ENCODE results near the gene FOXL3.

Gene FOXL3

GRCh38 chr7:266851-267840, 22.8 kb upstream of the FOXL3 start:
- H3K9me3 Mint-ChIP-seq, result peaks cover 0 to 5% of the 10 kb centered on the region in 2 donors
- peaks cover 1 to 5% of the 10 kb centered on the region in 2 donors for H3K4me1 Mint-ChIP-seq (ENCODE audit: low read depth in 2 of 2)
- H3K4me3 Mint-ChIP-seq, result no peak overlapping the region
- H3K27me3 Mint-ChIP-seq, result no peaks in the 10 kb centered on the region
- H3K27ac Mint-ChIP-seq, result no peak overlapping the region
- H3K36me3 Mint-ChIP-seq (ENCODE audit: insufficient read depth), result peaks cover 15% of the 10 kb centered on the region
- ATAC-seq (replicated peaks), result no peak
- DNase-seq, result no peak

- H3K27ac Mint-ChIP-seq, result no peak overlapping the region
- ATAC-seq (replicated peaks) (no peak), DNase-seq (no peak)
- peaks cover 8% of the 10 kb centered on the region for H3K36me3 Mint-ChIP-seq (ENCODE audit: insufficient read depth)
- H3K27me3 Mint-ChIP-seq, result peaks cover 0 to 7% of the 10 kb centered on the region in 2 donors
- H3K4me1 Mint-ChIP-seq (ENCODE audit: low read depth in 2 of 2), result no peaks in the 10 kb centered on the region
- H3K4me3 Mint-ChIP-seq, result no peak overlapping the region
- peaks cover 2 to 13% of the 10 kb centered on the region in 2 donors for H3K9me3 Mint-ChIP-seq
These were observed 21.0 kb upstream of the FOXL3 start for GRCh38 chr7:268991-269390.

DNA sequence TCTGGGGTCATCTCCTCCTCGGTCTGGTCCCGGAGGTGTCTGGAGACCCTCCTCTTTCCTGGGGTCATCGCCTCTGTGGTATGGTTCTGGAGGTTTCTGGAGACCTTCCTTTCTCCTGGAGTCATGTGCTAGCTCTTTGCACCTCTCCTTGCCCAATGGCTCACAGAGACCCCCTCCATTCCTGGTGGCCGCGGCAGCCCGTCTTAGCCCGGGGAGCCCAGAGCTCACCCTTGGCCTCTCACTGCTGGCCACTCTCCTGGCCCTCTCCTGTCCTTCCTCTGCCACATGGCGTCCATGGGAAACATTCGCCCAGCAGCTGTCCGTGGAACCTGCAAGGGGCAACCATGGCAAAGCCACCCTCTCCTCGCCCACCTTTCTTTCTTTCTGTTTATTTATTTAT, 20.2 kb upstream of the FOXL3 start:
- H3K4me3 Mint-ChIP-seq, result no peak overlapping the region
- peaks cover 0 to 7% of the 10 kb centered on the region in 2 donors for H3K27me3 Mint-ChIP-seq
- no peak for DNase-seq
- H3K4me1 Mint-ChIP-seq (ENCODE audit: low read depth in 2 of 2), result no peaks in the 10 kb centered on the region
- H3K9me3 Mint-ChIP-seq, result peaks cover 2 to 13% of the 10 kb centered on the region in 2 donors
- H3K27ac Mint-ChIP-seq, result no peak overlapping the region
- H3K36me3 Mint-ChIP-seq (ENCODE audit: insufficient read depth), result peaks cover 3% of the 10 kb centered on the region
- ATAC-seq (replicated peaks), result no peak

- H3K27ac Mint-ChIP-seq, result no peak overlapping the region
- no peaks in the 10 kb centered on the region for H3K4me1 Mint-ChIP-seq (ENCODE audit: low read depth in 2 of 2)
- peaks cover 2 to 13% of the 10 kb centered on the region in 2 donors for H3K9me3 Mint-ChIP-seq
- no peaks in the 10 kb centered on the region for H3K36me3 Mint-ChIP-seq (ENCODE audit: insufficient read depth)
- no peak overlapping the region for H3K4me3 Mint-ChIP-seq
- H3K27me3 Mint-ChIP-seq, result peaks cover 0 to 14% of the 10 kb centered on the region in 2 donors
- no peak for ATAC-seq (replicated peaks)
- DNase-seq, result no peak
These were observed 19.5 kb upstream of the FOXL3 start for GRCh38 chr7:270351-270983.

DNA sequence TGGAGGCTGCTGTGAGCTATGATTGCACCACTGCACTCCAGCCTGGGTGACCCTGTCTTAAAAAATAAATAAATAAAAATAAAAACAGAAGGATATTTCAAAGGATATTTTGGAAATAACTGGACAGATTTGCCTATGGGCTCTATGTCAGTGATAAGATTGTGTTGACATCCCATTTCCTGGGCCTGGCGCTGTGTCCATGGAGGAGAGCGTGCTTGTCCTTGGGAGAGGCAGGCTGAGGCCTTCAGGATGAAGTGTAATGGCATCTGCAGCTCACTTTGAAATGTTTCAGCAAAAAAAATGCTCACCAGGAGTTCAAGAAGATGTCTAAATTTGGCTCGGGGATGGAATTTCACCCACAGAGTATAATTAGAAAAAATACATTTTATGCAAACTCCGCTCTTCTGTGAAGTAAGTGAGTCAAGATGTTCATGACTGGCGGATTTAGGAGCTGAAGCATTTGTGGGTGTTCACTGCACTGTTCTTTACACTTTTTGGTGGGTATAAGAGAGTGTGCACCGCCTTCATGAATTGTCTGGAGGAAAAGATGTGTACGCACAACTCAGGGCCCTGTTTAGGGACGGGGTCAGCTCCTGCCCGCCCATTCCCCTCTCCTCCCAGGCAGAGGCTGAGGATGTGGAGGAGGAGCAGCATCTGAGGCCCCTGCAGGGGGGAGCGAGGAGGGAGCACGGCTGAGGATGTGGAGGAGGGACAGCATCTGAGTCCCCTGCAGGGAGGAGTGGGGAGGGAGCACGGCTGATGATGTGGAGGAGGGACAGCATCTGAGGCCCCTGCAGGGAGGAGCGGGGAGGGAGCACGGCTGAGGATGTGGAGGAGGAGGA, 18.5 kb upstream of the FOXL3 start:
- no peak overlapping the region for H3K4me3 Mint-ChIP-seq
- DNase-seq, result no peak
- no peak overlapping the region for H3K27ac Mint-ChIP-seq
- no peaks in the 10 kb centered on the region for H3K36me3 Mint-ChIP-seq (ENCODE audit: insufficient read depth)
- peaks cover 0 to 19% of the 10 kb centered on the region in 2 donors for H3K27me3 Mint-ChIP-seq
- peaks cover 2 to 13% of the 10 kb centered on the region in 2 donors for H3K9me3 Mint-ChIP-seq
- H3K4me1 Mint-ChIP-seq (ENCODE audit: low read depth in 2 of 2), result no peaks in the 10 kb centered on the region
- no peak for ATAC-seq (replicated peaks)

DNA sequence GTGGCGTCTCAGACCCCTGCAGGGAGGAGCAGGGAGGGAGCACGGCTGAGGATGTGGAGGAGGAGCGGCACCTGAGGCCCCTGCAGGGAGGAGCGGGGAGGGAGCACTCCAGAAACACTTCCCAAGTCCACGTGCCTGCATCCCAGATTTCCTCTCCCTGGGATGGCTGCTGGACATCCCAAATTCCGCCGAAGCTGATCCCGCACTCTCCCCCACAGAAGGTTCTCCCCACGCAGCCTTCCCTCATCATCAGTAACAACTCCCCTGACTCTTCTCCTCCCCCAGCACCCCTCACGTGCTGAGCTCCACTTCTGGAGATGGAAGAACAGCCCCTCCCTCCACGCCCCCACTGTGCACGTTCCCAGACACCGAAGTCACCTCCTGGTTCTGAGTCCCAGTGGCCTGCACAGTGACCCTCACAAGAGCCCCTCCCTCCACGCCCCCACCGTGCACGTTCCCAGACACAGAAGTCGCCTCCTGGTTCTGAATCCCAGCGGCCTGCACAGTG, 17.8 kb upstream of the FOXL3 start:
- Mint-ChIP-seq H3K27me3 (peaks cover under 1 to 23% of the 10 kb centered on the region in 2 donors), H3K4me3 (no peak overlapping the region), H3K36me3 (ENCODE audit: insufficient read depth) (no peaks in the 10 kb centered on the region), H3K27ac (no peak overlapping the region), H3K4me1 (ENCODE audit: low read depth in 2 of 2) (no peaks in the 10 kb centered on the region), H3K9me3 (peaks cover 2 to 13% of the 10 kb centered on the region in 2 donors)
- no peak for ATAC-seq (replicated peaks)
- no peak for DNase-seq

- no peak overlapping the region for H3K27ac Mint-ChIP-seq
- H3K4me1 Mint-ChIP-seq (ENCODE audit: low read depth in 2 of 2), result no peaks in the 10 kb centered on the region
- peaks cover 4 to 27% of the 10 kb centered on the region in 2 donors for H3K27me3 Mint-ChIP-seq
- ATAC-seq (replicated peaks) (no peak), DNase-seq (no peak)
- peaks cover 2 to 13% of the 10 kb centered on the region in 2 donors for H3K9me3 Mint-ChIP-seq
- no peak overlapping the region for H3K4me3 Mint-ChIP-seq
- H3K36me3 Mint-ChIP-seq (ENCODE audit: insufficient read depth), result no peaks in the 10 kb centered on the region
These were observed 17.3 kb upstream of the FOXL3 start for GRCh38 chr7:272631-273030.

GRCh38 chr7:273327-273726, 16.6 kb upstream of the FOXL3 start:
- H3K27ac Mint-ChIP-seq, result no peak overlapping the region
- no peak overlapping the region for H3K4me3 Mint-ChIP-seq
- H3K9me3 Mint-ChIP-seq, result peaks cover 2 to 13% of the 10 kb centered on the region in 2 donors

DNA sequence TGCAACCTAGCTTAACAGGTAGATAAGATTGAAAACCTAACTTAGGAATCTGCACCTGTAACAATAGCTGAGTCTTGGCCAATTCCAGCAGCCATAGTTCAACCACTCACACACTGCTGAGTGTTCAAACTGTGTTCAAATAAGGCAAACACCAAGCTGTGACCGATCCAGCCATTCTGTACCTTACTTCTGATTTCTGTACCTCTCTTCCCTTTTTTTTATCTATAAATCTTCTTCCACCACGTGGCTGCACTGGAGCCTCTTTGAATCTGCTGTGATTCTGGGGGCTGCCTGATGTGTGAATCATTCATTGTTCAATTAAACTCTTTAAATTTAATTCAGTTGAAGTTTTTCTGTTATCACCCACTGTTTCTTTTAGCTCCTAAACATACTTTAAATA, 15.7 kb upstream of the FOXL3 start:
- peaks cover 10 to 36% of the 10 kb centered on the region in 2 donors for H3K27me3 Mint-ChIP-seq

More at GRCh38 chr7:273327-273726, 16.6 kb upstream of the FOXL3 start:
- Mint-ChIP-seq H3K27me3 (peaks cover 9 to 34% of the 10 kb centered on the region in 2 donors), H3K36me3 (ENCODE audit: insufficient read depth) (no peaks in the 10 kb centered on the region), H3K4me1 (ENCODE audit: low read depth in 2 of 2) (no peaks in the 10 kb centered on the region)
- ATAC-seq (replicated peaks), result no peak
- DNase-seq, result no peak

GRCh38 chr7:276230-276835, 13.6 kb upstream of the FOXL3 start:
- H3K4me3 Mint-ChIP-seq, result no peak overlapping the region
- no peak for ATAC-seq (replicated peaks)
- no peak overlapping the region for H3K27ac Mint-ChIP-seq
- no peaks in the 10 kb centered on the region for H3K36me3 Mint-ChIP-seq (ENCODE audit: insufficient read depth)
- H3K27me3 Mint-ChIP-seq, result peaks cover 29 to 53% of the 10 kb centered on the region in 2 donors
- no peak for DNase-seq
- H3K4me1 Mint-ChIP-seq (ENCODE audit: low read depth in 2 of 2), result no peaks in the 10 kb centered on the region
- peaks cover 2 to 13% of the 10 kb centered on the region in 2 donors for H3K9me3 Mint-ChIP-seq

More for the DNA sequence above, 15.7 kb upstream of the FOXL3 start:
- Mint-ChIP-seq H3K27ac (no peak overlapping the region), H3K9me3 (peaks cover 2 to 13% of the 10 kb centered on the region in 2 donors), H3K4me3 (no peak overlapping the region), H3K36me3 (ENCODE audit: insufficient read depth) (no peaks in the 10 kb centered on the region), H3K4me1 (ENCODE audit: low read depth in 2 of 2) (no peaks in the 10 kb centered on the region)
- DNase-seq, result no peak
- ATAC-seq (replicated peaks), result no peak

GRCh38 chr7:277228-277627, 12.7 kb upstream of the FOXL3 start:
- peaks cover 2 to 13% of the 10 kb centered on the region in 2 donors for H3K9me3 Mint-ChIP-seq
- no peaks in the 10 kb centered on the region for H3K4me1 Mint-ChIP-seq (ENCODE audit: low read depth in 2 of 2)
- no peak for ATAC-seq (replicated peaks)
- H3K27me3 Mint-ChIP-seq, result peaks cover 34 to 58% of the 10 kb centered on the region in 2 donors
- H3K4me3 Mint-ChIP-seq, result no peak overlapping the region
- no peak for DNase-seq
- H3K27ac Mint-ChIP-seq, result no peak overlapping the region
- H3K36me3 Mint-ChIP-seq (ENCODE audit: insufficient read depth), result no peaks in the 10 kb centered on the region

DNA sequence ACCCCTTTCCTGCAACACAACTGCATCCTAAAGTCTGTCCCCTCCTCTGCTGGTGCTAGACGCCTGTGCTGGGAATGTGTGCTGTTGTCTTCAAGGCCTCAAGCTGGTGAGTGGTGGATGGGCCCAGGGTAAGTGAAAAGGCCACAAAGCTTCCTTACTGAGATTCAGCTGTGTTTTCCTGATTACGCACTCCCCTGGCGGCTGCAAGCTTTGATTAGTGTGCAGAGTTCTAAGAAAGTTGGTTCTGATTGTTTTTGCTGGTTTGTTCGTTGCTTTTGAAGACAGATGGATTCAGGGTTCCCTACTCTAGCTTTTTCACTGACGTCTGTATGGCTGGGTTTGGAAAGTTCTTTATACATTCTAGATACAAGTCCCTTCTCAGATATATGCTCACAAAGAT, 11.9 kb upstream of the FOXL3 start:
- DNase-seq (no peak), ATAC-seq (replicated peaks) (no peak)
- H3K9me3 Mint-ChIP-seq, result peaks cover 0 to 8% of the 10 kb centered on the region in 2 donors
- H3K36me3 Mint-ChIP-seq (ENCODE audit: insufficient read depth), result no peaks in the 10 kb centered on the region
- no peak overlapping the region for H3K4me3 Mint-ChIP-seq
- H3K4me1 Mint-ChIP-seq (ENCODE audit: low read depth in 2 of 2), result no peaks in the 10 kb centered on the region
- H3K27ac Mint-ChIP-seq, result no peak overlapping the region
- H3K27me3 Mint-ChIP-seq, result peaks cover 34 to 52% of the 10 kb centered on the region in 2 donors

Measured in effector memory CD8-positive, alpha-beta T cell (primary cell).